T-helper 22 cell (primary cell): Measurements from ENCODE around the gene GLUD1.
"Not testable (repeated sequence)": the region's sequence is repeated elsewhere in the genome, so short reads cannot be mapped to it uniquely, and the experiment has no call there.

ENCODE experiments used
- DNase-seq: peaks from one replicate; pipeline ENCODE4 v3.0.0-alpha.2; 2020; ENCODE audit warnings: low read depth

GLUD1 gene

DNA sequence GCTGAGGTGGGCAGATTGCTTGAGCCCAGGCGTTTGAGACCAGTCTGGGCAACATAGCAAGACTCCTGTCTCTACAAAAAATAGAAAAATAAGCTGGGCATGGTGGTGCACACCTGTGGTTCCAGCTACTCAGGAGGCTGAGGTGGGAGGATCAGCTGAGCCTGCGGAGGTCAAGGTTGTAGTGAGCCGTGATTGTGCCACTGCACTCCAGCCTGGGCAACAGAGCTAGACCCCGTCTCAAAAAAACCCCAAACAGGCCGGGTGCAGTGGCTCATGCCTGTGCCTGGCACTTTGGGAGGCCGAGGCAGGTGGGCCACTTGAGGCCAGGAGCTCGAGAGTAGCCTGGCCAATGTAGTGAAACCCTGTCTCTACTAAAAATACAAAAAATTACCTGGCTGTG is 51.1 kb downstream of the GLUD1 start:
- not testable (repeated sequence) for DNase-seq

DNA sequence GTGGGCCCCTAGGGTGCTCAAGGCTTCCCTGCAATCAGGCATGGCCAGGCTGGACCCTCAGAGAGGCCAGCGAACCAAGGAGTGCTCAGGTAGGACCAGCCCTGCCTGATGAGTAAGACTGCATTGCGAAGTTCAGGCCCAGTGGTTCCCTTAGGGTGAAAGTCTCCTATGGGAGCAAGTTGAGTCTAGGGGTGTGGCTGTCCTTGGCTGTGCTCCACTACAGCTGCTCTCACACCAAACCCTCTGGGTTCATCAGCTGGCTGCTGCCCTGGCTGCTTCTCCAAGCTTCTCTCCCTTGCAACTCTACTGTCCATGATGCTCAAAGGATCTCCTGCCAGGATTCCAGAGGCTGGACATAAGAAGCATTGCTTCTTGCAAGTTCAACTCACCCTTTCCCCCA is 55.9 kb downstream of the GLUD1 start:
- no peak for DNase-seq

DNA sequence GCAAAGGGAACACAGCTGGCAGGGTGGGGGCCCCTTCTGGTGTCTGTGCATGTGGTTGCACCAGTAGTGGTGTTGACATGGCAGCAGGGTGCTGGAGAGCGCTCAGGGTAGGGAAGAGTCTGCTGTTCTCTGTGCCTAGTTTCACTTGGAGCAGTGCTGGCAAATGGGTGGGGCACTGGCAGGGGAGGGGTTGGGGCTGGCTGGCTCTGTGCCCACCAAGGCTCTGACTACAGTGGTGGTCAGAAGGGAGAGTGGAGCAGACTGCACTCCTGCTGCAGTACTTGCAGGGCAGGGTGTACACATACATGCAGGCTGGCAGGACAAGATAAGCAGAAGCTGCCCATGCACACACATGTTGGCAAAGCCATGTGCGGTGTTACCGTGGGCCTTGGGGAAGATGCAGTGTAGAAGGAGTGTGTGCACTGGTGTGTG is 56.3 kb downstream of the GLUD1 start:
- no peak for DNase-seq

DNA sequence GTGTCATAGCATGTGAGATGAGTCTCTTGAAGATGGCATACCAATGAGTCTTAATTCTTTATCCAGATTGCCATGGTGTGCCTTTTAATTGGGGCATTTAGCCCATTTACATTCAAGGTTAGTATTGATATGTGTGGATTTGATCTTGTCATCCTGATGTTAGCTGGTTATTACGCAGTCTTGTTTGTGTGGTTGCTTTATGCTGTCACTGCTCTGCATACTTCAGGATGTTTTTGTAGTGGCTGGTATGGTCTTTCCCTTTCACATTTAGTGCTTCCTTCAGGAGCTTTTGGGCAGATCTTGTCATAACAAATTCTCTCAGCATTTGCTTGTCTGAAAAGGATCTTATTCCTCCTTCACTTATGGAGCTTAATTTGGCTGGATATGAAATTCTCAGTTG is 58.0 kb downstream of the GLUD1 start:
- DNase-seq = no peak

DNA sequence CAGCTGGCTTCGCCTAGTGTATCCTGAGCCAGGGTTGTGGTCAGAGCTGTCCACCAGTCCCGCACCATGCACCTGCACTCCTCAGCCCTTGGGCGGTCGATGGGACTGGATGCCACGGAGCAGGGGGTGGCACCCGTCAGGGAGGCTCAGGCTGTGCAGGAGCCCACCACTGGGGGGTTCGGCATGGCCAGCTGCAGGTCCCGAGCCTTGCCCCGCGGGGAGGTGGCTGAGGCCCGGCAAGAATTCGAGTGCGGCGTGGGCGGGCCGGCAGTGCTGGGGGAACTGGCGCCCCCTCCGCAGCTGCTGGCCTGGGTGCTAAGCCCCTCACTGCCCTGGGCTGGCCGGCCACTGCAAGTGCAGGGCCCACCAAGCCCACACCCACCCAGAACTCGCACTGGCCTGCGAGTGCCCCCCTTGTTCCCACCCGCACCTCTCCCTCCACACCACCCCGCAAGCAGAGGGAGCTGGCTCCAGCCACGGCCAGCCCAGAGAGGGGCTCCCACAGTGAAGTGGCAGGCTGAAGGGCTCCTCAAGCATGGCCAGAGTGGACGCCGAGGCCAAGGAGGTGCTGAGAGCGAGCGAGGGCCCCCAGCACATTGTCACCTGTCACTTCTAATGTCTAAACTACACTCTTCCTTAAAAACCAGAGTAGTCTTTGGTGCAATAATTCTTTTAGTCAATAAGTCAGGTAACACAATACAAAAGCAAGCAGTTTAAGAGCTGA is 63.6 kb downstream of the GLUD1 start:
- no peak for DNase-seq

DNA sequence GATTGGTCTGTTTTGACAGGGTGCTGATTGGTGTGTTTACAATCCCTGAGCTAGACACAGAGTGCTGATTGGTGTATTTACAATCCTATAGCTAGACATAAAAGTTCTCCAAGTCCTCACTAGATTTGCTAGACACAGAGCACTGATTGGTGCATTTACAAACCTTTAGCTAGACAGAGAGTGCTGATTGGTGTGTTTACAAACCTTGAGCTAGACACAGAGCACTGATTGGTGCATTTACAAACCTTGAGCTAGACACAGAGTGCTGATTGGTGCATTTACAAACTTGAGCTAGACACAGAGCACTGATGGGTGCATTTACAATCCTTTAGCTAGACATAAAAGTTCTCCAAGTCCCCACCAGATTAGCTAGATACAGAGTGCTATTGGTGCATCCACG is 64.2 kb downstream of the GLUD1 start:
- not testable (repeated sequence) for DNase-seq

DNA sequence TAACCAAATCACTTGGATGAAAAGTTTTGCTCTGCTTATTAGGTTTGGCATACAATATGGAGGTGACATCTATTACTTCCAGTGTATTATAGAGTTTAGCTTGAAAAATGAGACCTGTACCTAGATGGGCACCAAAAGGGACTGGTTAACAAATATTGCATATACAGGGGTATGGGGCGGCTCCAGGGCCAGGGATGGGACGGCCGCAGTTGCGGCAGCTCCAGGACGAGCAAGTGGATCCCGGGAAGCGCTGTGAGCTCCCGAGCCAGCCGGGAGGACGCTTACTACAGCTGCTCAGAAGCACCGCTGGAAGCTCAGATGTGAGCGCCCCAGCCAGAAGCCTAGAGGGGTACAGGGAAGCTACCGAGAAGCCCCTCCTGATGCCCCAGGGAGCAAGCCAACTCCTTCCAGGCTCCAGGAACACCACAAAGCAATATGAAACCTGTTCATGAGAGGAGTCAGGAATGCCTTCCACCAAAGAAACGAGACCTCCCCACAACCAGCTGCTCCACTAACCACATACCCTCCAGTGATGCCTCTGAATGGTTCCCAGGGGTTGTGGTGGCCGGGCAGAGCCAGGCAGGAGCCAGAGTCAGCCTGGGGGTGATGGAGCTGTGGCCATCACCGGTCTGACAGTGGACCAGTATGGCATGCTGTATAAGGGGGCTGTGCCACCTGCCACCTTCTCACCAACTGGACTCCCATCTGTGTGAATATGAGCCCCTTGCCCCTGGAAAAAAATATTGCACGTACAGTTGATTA is 67.7 kb downstream of the GLUD1 start:
- DNase-seq = not testable (repeated sequence)

DNA sequence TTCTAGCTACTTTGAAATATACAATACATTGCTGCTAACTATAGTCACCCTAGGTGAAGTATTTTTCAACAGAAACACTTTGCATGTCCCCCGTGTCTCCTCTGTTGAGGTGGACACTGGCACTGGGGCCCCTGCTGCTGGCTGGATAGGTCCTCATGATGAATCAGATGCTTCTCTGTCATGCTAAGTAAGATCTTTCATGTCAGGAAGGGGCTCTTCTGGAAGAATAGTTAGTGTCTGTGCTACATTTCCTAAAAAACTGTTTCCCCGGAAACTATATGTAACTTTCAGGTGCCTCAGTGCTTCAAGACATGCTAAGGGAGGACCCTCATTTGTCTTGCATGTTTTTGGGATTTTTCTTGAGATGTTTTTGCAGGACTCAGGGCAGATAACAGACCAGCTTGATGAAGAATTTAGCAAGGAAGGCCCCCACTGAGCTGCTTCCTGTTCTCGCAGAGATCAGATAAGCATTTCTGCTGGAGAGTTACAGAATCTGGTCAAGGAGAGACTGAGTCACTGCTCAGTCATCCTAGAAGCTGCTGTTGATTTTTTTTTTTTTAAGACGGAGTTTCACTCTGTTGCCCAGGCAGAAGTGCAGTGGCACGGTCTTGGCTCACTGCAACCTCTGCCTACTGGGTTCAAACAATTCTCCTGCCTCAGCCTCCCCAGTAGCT is 69.2 kb downstream of the GLUD1 start:
- not testable (repeated sequence) for DNase-seq

DNA sequence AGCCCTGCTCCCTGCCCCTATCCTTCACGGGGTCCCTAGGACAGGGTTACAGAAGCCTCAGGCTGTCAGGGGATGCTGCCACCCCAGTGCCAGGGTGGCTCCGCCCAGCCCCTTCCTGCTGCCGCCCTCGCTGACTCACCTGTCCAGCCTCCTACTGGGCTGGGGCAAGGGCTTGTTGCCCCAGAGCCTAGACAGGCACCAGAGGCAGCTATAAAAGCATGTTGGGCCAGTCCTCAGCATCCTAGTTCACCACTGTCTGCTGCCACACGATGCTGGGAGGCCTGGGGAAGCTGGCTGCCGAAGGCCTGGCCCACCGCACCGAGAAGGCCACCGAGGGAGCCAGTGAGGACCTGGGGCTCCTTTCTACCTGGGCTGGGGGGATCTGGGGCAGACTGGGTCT is 74.6 kb downstream of the GLUD1 start, which contains the start of gene FAM25A:
Gene FAM25A, plus strand, starts transcription at position 239 of the 400 bp plus-strand sequence. Its CDS starts 31 bp downstream, at position 270.
- not testable (repeated sequence) for DNase-seq

DNA sequence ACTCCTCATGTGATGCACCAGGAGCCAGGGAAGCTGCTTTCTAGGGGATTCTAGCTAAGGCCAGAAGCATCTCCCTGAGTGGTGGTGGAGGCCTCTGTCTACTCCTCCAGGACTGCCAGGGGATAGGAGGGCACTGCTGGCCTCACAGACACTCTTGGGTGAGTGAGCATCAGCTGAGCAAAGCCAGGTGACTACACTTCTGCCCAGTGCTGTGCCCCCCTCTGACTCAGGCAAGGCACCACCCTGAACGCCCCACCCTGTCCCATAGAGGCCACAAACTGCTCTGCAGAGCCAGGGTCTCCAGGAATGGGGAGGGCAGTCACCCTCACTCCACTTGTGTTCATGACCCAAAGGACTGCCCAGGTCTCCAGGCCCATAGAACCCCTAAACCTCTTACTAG is 75.1 kb downstream of the GLUD1 start:
- not testable (repeated sequence) for DNase-seq

DNA sequence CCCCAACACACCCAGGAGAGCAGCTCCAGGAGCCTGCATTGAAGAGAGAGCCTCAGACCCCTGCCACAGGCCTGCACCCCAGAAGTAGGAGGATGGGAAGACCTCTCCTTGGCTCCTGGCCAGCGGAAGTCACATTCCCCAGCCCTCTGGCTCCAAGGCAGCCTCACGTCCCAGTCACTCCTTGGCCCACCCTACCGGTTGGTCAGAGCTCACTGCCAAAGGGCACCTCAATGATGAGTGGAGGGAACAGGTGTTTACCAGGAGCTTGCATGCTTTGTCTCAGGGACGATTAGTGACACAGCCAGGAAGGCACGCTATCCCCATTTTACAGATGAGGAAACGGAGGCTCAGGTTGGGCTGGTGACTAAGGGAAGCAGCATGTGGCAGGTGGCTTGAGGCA is 75.6 kb downstream of the GLUD1 start:
- DNase-seq = not testable (repeated sequence)

DNA sequence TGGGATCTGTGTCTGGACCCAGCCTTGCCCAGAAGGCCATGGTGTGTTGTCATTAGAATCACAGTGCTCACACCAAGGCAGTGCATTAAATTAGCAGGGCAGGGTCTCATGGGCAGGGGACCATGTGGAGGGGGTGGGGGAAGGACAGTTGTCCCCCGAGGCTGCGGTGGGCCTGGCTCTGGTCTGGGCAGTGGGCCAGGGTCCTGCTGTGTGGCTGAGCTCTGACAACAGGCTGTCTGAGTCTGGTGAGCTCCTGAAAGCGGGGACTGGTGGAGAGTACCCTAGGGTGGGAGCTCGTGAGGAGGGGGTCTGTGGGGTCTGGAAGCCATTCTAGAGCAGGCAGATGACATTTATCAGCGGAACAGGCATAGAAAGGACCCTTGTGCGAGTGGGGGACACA is 76.5 kb downstream of the GLUD1 start:
- not testable (repeated sequence) for DNase-seq

DNA sequence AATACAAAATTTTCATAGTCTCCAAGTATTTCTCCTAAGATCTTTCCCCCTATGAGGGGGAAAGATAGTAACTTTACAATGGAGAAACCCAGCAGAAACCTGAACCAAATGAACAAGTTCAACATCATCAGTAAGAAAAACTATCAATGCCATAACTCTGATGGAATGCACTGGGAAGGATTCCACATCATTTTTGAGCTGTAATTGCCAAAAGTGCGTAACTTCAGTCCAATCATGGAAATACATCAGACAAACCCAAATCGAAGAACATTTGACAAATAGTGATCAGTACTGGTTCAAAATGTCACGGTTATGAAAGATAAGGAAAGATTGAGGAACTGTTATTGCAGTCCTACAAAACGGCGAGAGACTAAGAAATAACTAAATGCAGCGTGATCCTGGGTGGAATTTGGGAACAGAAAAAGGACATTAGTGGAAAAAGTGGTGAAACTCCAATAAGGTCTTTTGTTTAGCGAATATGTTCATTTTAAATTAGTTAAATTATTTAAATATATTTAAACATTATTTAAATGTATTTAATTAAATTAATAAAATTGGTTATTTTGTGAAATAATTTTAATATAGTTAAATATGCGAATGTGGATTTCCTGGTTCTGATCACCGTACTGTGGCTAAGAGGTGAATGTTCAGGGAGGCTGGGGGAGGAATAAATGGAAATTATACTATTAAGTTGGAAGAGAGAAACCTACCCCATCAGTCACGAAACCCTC is 79.5 kb downstream of the GLUD1 start:
- not testable (repeated sequence) for DNase-seq

DNA sequence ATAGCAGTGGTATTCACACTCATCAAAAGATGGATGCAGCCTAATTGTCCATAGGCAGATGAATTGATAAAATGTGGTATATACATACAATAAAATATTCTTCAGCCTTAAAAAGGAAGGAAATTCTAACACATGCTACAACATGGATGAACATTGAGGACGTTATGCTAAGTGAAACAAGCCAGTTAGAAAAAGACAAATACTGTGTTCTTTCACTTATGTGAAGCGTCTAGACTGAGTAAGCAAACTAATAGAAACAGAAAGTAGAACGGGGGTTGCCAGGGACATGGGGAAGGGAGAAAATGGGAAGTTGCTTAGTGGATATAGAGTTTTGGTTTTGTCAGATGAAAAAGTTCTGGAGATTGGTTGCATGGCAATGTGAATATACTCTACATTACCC is 81.1 kb downstream of the GLUD1 start:
- not testable (repeated sequence) for DNase-seq

DNA sequence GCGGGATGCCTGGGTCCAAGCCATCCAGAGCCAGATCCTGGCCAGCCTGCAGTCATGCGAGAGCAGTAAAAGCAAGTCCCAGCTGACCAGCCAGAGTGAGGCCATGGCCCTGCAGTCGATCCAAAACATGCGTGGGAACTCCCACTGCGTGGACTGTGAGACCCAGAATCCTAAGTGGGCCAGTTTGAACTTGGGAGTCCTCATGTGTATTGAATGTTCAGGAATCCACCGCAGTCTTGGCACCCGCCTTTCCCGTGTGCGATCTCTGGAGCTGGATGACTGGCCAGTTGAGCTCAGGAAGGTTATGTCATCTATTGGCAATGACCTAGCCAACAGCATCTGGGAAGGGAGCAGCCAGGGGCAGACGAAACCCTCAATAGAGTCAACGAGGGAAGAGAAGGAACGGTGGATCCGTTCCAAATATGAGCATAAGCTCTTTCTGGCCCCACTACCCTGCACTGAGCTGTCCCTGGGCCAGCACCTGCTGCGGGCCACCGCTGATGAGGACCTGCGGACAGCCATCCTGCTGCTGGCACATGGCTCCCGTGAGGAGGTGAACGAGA is 85.4 kb downstream of the GLUD1 start:
- DNase-seq = not testable (repeated sequence)

DNA sequence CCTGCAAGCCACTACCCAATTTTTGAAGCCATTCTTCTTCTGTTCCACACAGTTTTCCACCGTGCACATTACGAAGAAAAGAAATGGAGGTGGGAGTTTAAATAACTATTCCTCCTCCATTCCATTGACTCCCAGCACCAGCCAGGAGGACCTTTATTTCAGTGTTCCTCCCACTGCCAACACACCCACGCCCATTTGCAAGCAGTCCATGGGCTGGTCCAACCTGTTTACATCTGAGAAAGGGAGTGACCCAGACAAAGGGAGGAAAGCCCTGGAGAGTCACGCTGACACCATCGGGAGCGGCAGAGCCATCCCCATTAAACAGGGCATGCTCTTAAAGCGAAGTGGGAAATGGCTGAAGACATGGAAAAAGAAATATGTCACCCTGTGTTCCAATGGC is 86.3 kb downstream of the GLUD1 start:
- DNase-seq = not testable (repeated sequence)

DNA sequence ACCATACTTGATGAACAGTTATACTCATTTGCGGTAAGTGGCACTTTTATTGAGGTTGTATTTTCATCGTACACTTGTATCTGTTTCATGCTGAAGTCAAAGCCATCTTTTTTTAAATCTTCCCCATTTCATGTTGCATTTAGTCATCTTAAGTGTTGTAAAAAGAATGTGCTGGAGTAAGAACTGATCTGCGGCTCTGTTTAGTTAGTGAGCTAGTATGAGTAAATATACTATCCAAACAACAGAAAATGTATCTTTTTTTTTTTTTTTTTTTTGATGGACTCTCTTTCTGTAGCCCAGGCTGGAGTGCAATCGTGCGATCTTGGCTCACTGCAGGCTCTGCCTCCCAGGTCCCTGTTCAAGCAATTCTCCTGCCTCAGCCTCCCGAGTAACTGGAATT is 87.0 kb downstream of the GLUD1 start:
- not testable (repeated sequence) for DNase-seq

DNA sequence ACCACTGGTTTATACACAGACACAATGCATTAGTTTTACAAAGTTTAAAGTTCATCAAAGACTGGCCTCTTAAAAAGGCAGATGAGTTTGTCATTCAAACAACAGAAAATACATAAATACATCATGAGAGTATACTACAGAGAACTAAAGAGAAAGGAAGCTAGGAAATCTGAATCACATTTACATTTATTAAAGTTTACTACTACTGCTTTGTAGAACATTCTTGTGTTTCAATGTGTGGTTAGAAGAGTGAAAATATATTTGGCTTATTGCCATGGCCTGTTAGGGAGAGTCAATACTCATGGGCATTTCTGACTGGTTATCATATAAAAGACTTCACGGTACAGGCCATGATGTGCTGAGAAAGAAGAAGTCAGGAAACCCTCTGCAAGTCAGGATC is 87.5 kb downstream of the GLUD1 start:
- DNase-seq = not testable (repeated sequence)

DNA sequence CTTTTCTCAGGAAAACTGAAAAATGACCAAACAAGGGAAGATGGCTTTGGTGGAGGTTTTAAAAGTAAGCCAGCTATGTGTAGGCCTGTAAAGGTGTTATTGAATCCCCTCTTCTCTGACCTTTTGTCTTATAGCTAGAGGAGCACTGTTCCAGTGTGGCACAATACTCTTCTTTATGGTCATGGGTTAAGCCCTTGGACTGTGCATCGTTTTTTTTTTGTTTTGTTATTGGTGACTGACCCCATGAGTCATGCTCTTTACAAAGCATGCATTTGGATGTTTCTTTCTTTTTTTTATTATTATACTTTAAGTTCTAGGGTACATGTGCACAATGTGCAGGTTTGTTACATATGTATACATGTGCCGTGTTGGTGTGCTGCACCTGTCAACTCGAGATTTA is 94.2 kb downstream of the GLUD1 start:
- DNase-seq = no peak
